GM19239 (cell line): ENCODE results near the gene COL27A1.

ENCODE experiments used
- DNase-seq: peaks from one replicate; pipeline ENCODE4 v3.0.0; 2011; ENCODE audit warnings: low spot score; ENCODE audit not compliant: insufficient read length
- FAIRE-seq: peaks from 2 replicates; lab custom pipeline; 2011; peaks lifted over from hg19 to GRCh38; lab: Jason Lieb, UNC

Gene COL27A1

GRCh38 chr9:114155263-114155994, at the start of gene COL27A1:
Gene COL27A1 (plus strand): TSS chr9:114155537. CDS start chr9:114155951, 414 bp downstream.
- DNase-seq (peak; percentile 96), FAIRE-seq (peak; percentile 77)

GRCh38 chr9:114107286-114108001, 47.9 kb upstream of the COL27A1 start:
- FAIRE-seq (no peak), DNase-seq (no peak)

GRCh38 chr9:114108016-114108833, 47.1 kb upstream of the COL27A1 start:
- FAIRE-seq (peak; percentile 37), DNase-seq (peak; percentile 59)

GRCh38 chr9:114109124-114109523, 46.2 kb upstream of the COL27A1 start:
- FAIRE-seq, result no peak

GRCh38 chr9:114110180-114110579, 45.2 kb upstream of the COL27A1 start:
- DNase-seq (no peak), FAIRE-seq (no peak)

More at GRCh38 chr9:114109124-114109523, 46.2 kb upstream of the COL27A1 start:
- no peak for DNase-seq

- FAIRE-seq (no peak), DNase-seq (no peak)
These were observed 43.0 kb upstream of the COL27A1 start for GRCh38 chr9:114112325-114112724.

- FAIRE-seq (no peak), DNase-seq (no peak)
These were observed 42.4 kb upstream of the COL27A1 start for GRCh38 chr9:114112778-114113584.

GRCh38 chr9:114114364-114114763, 41.0 kb upstream of the COL27A1 start:
- DNase-seq, result no peak
- FAIRE-seq, result no peak

GRCh38 chr9:114115654-114116125, 39.6 kb upstream of the COL27A1 start:
- no peak for DNase-seq
- no peak for FAIRE-seq

- DNase-seq, result no peak
- no peak for FAIRE-seq
These were observed 39.1 kb upstream of the COL27A1 start for GRCh38 chr9:114116126-114116747.

GRCh38 chr9:114117614-114117995, 37.7 kb upstream of the COL27A1 start:
- FAIRE-seq (no peak), DNase-seq (no peak)

- no peak for FAIRE-seq
- no peak for DNase-seq
These were observed 37.1 kb upstream of the COL27A1 start for GRCh38 chr9:114117996-114118830.

- DNase-seq (no peak), FAIRE-seq (no peak)
These were observed 35.8 kb upstream of the COL27A1 start for GRCh38 chr9:114119242-114120191.

- no peak for DNase-seq
- FAIRE-seq, result no peak
These were observed 34.9 kb upstream of the COL27A1 start for GRCh38 chr9:114120192-114121014.

GRCh38 chr9:114121227-114122135, 33.9 kb upstream of the COL27A1 start:
- no peak for FAIRE-seq

More at GRCh38 chr9:114121227-114122135, 33.9 kb upstream of the COL27A1 start:
- no peak for DNase-seq
